NCI-H1417 (cell line): Measurements from ENCODE around the gene DSC3.
A peak's percentile ranks its signal among the peaks of the same experiment; 100 is the strongest.
"Not testable (repeated sequence)": the region's sequence is repeated elsewhere in the genome, so short reads cannot be mapped to it uniquely, and the experiment has no call there.

Experiments used
- DNase-seq, 3 experiments: peaks; one replicate each; lab custom pipeline; 2025; lab: John Stamatoyannopoulos, UW

DSC3 gene

GRCh38 chr18:31041271-31042083 lies 1.1 kb downstream of the DSC3 start:
- peak in 1 of 3 experiments; percentile 28 for DNase-seq

- no peak for DNase-seq
Measured at GRCh38 chr18:31040686-31041270, 1.8 kb downstream of the DSC3 start.

- DNase-seq = no peak
Measured at GRCh38 chr18:31039426-31039825, 3.1 kb downstream of the DSC3 start.

GRCh38 chr18:31037686-31038085 lies 4.9 kb downstream of the DSC3 start:
- not testable (repeated sequence) for DNase-seq

- no peak for DNase-seq
Measured at GRCh38 chr18:31034541-31034940, 8.0 kb downstream of the DSC3 start.

GRCh38 chr18:31030574-31031278 lies 11.8 kb downstream of the DSC3 start:
- no peak for DNase-seq

GRCh38 chr18:31015715-31016434 lies 26.7 kb downstream of the DSC3 start:
- DNase-seq = no peak

GRCh38 chr18:31011455-31011854 lies 31.1 kb downstream of the DSC3 start:
- not testable (repeated sequence) for DNase-seq

GRCh38 chr18:31010601-31011000 lies 31.9 kb downstream of the DSC3 start:
- no peak for DNase-seq

- DNase-seq = no peak
Measured at GRCh38 chr18:30999887-31000628, 42.5 kb downstream of the DSC3 start.

GRCh38 chr18:30999186-30999585 lies 43.4 kb downstream of the DSC3 start:
- peak in 1 of 3 experiments; percentile 40 for DNase-seq

- no peak for DNase-seq
Measured at GRCh38 chr18:30997223-30997622, 45.3 kb downstream of the DSC3 start.

- no peak for DNase-seq
Measured at GRCh38 chr18:30992231-30992630, 50.3 kb downstream of the DSC3 start.

- no peak for DNase-seq
Measured at GRCh38 chr18:30991397-30991796, 51.1 kb downstream of the DSC3 start.

- no peak for DNase-seq
Measured at GRCh38 chr18:30989141-30989540, 53.4 kb downstream of the DSC3 start.

GRCh38 chr18:30988440-30988839 lies 54.1 kb downstream of the DSC3 start:
- DNase-seq = no peak

GRCh38 chr18:30987467-30988241 lies 54.9 kb downstream of the DSC3 start:
- DNase-seq = no peak

GRCh38 chr18:30985753-30986152 lies 56.8 kb downstream of the DSC3 start:
- DNase-seq = no peak

GRCh38 chr18:30982285-30982992 lies 60.1 kb downstream of the DSC3 start:
- DNase-seq = no peak

GRCh38 chr18:30978091-30978490 lies 64.5 kb downstream of the DSC3 start:
- DNase-seq = not testable (repeated sequence)
